Fibroblast of the aortic adventitia (primary cell): ENCODE results near the gene LIMK1. TPM values are rescaled to one million over a fixed set of nuclear protein-coding genes. Genes with fewer than 3 reads are reported as not detected.

ENCODE experiments used
- DNase-seq: peaks from one replicate; pipeline ENCODE4 v3.0.0-alpha.2; 2010; ENCODE audit warnings: low read depth
- H3K4me3 ChIP-seq: 2 replicates; pipeline ENCODE4 v1.5.1; 2011; ENCODE audit warnings: low read depth, mild to moderate bottlenecking, control low read depth, low read length, moderate library complexity
- total RNA-seq: library from RNA; depleted of rRNA; stranded (reverse); fragments of >200 nt; gene quantifications from 2 replicates; pipeline ENCODE4 v1.2.3, GENCODE V29; 2012; ENCODE audit warnings: low replicate concordance
- TF ChIP-seq, protein P1 (sequence below): IDR thresholded peaks from 2 replicates; pipeline ENCODE4 v1.5.1; 2011; ENCODE audit warnings: mild to moderate bottlenecking, low read length, control low read depth, inconsistent platforms; ENCODE audit not compliant: insufficient read depth

Gene LIMK1
- total RNA-seq, 1 donor, result 48.3 TPM

DNA sequence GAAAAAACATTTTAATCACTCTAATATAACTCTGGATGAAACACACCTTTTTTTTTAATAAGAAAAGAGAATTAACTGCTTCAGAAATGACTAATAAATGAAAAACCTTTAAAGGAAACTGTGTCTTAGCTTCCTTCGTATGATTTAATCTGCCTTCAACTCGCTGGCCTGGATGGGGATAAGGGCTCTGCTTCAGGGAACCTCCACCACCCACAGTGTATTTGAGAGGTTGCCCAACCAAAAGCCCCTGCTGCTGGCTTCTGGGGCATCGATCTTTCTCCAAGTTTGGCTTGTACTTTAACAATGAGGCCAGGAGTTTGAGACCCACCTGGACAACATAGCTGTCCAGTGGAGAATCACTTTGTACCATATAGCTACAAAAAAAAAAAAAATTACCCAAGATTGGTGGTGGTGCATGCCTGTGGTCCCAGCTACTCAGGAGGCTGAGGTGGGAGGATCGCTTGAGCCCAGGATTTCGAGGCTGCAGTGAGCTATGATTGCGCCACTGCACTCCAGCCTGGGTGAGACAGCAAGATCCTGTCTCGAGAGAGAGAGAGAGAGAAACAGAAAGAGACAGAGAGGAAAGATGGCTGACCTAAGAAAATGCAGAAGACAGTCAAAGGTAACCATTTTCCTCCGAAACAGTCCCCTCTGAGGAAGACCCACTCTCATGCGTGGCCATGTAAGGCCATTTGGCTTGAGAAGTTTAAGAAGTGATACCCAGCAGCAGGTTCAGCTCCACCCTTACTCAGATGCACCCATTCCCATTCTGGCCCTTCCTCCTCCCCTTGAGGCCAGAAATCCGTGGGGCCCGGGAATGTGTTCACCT lies 13.6 kb upstream of the LIMK1 start:
- DNase-seq, result no peak

DNA sequence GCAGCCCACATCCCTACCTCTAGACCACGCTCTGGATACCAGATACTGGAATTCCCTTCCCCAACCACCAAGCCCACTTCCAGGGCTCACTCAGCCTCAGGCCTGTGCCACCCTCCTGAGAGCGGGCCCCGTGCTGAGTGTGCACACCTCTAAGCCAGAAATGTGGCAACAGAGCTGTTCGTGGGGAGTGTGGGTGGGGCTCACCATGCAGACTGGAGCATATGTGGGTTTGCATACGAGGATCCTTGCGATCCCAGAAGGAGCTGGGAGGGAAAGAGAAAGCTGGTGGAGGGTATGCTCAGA lies 13.0 kb upstream of the LIMK1 start:
- DNase-seq, result no peak
- TF ChIP-seq, protein P1, sequence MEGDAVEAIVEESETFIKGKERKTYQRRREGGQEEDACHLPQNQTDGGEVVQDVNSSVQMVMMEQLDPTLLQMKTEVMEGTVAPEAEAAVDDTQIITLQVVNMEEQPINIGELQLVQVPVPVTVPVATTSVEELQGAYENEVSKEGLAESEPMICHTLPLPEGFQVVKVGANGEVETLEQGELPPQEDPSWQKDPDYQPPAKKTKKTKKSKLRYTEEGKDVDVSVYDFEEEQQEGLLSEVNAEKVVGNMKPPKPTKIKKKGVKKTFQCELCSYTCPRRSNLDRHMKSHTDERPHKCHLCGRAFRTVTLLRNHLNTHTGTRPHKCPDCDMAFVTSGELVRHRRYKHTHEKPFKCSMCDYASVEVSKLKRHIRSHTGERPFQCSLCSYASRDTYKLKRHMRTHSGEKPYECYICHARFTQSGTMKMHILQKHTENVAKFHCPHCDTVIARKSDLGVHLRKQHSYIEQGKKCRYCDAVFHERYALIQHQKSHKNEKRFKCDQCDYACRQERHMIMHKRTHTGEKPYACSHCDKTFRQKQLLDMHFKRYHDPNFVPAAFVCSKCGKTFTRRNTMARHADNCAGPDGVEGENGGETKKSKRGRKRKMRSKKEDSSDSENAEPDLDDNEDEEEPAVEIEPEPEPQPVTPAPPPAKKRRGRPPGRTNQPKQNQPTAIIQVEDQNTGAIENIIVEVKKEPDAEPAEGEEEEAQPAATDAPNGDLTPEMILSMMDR, result no peak
- H3K4me3 ChIP-seq, result no peak overlapping the region

More for the DNA sequence above, 13.6 kb upstream of the LIMK1 start:
- no peak overlapping the region for H3K4me3 ChIP-seq
- TF ChIP-seq, protein P1, result no peak

DNA sequence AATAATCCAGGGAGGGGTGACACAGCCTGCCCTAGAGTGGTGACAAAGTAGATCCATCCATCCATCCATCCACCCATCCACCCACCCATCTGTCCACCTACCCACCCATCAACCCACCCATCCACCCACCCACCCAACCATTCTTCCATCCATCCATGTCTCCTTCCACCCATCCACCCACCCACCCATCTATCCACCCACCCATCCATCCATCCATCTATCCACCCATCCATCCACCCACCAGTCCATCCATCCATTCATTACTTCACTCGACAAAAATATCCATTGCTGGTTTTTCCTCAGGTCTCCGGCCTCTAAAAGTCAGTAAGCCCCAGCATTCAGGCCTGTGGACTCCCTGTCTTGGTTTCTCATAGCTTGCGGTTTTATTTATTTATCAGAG lies 12.5 kb upstream of the LIMK1 start:
- DNase-seq, result no peak

DNA sequence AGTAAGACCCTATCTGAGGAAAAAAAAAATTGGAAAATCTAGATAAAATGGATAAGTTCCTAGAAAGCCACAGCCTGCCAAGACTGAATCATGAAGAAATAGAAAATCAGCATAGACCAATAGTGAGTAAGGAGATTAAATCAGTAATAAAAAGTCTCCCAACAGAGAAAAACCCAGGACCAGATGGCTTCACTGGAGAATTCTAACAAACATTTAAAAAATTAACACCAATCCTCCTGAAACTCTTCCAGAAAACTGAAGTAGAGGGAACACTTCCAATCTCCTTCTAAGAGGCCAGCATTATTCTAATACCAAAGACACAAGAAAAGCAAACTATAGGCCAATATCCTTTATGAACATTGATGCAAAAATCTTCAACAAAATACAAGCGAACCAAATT lies 8.8 kb upstream of the LIMK1 start:
- TF ChIP-seq, protein P1, result no peak
- H3K4me3 ChIP-seq, result no peak overlapping the region
- DNase-seq, result no peak

More for the DNA sequence above, 12.5 kb upstream of the LIMK1 start:
- TF ChIP-seq, protein P1, result no peak
- H3K4me3 ChIP-seq, result no peak overlapping the region

DNA sequence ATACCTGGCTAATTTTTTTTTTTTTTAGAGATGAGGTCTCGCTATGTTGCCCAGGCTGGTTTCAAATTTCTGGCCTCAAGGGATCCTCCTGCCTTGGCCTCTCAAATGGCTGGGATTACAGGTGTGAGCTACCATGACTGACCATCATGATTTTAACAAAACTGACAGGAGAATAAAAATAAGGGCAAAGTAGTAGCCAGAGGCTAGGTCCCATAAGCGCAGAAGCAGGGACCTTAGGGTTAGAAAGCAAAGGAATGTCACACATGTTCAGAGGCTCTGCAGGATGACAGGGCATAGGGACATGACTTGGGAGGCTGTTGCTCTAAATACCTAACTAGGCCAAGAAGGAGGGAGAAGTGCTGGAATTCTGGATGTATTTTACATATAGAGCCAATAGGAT lies 5.1 kb upstream of the LIMK1 start:
- TF ChIP-seq, protein P1, result no peak
- DNase-seq, result no peak
- H3K4me3 ChIP-seq, result no peak overlapping the region

DNA sequence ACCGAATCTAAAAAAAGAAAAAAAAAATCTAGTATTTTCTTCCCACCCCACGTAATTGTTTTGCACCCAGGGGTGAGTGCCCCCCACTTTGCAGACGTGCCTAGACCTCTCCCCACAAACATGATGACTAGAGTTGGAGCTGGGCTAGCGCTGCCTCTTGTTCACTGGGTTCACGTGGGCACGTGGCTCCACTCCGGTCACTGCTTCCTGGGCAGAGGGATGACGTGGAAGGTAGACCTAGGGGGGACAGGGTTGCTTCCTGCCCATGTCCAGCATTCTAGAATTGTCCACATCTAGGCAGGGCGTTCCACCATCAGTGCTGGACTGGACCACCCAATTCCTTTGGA lies 861 bp upstream of the LIMK1 start:
- DNase-seq, result no peak
- H3K4me3 ChIP-seq, result no peak overlapping the region

More for the DNA sequence above, 861 bp upstream of the LIMK1 start:
- TF ChIP-seq, protein P1, result no peak
